Suprapubic skin (tissue), 4 donors: Measurements from ENCODE around the gene C9orf85.

Experiments
- CTCF ChIP-seq, 2 donors: fragments of 200-600 bp in 1 of 2; fragments of 450-650 bp in 1 of 2; sonication (generic) in 1 of 2; IDR thresholded peaks; one replicate each; pipeline ENCODE4 v1.5.1; 2016 to 2019; ENCODE audit warnings: antibody characterized with exemption in 2 of 2, mild to moderate bottlenecking in 1 of 2, moderate library complexity in 1 of 2
- EP300 ChIP-seq: sonication (generic); formaldehyde crosslinking; IDR thresholded peaks from one replicate; pipeline ENCODE4 v1.6.1; 2017; ENCODE audit warnings: antibody characterized with exemption
- POLR2A ChIP-seq, 2 donors: fragments of 450-650 bp; IDR thresholded peaks; one replicate each; pipeline ENCODE4 v1.6.1; 2017; ENCODE audit warnings: antibody characterized with exemption in 2 of 2, mild to moderate bottlenecking in 2 of 2, moderate library complexity in 2 of 2
- POLR2AphosphoS5 ChIP-seq, 3 donors: sonication (generic); formaldehyde crosslinking; IDR thresholded peaks; one replicate each; pipeline ENCODE4 v1.6.1; 2017; ENCODE audit warnings: antibody characterized with exemption in 3 of 3

DNA sequence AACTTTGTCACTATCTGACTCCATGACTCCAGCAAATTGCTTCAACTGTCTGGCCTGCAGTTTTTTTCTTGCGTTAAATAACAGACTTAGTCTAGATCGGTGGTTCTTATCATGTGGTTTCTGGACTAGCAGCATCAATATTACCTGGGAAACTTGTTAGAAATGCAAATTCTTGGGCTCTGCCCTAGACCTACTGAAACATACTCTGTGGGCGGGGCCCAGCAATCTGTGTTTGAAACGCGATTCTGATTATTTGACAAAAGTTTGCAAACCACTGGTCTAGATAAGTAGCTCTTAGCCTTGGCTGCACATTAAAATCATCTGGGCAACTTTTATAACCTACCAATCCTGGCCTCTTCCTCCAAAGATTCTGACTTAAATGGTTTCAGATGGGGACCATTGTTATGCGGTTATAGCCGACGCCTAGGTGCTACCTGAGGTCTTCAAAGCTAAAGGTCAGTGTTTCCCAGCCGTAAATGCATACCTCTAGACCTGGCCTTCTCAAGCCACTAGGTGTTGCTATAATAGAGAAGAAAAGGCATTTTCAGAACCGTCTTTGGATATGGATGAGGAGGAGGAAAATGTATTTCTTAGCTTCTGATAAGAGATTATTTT lies 74.0 kb downstream of the C9orf85 start:
- TF ChIP-seq EP300 (no peak), CTCF (IDR thresholded peaks at IDR 0.05) (no peak), POLR2A (IDR thresholded peaks at IDR 0.05) (no peak), POLR2AphosphoS5 (IDR thresholded peaks at IDR 0.05) (no peak)
